NCI-H128 (cell line): ENCODE data around the gene IRF3.

ENCODE experiments used
- DNase-seq: peaks from one replicate; lab custom pipeline; 2025; ENCODE audit not compliant: unreplicated experiment; lab: John Stamatoyannopoulos, UW

IRF3 gene, protein sequence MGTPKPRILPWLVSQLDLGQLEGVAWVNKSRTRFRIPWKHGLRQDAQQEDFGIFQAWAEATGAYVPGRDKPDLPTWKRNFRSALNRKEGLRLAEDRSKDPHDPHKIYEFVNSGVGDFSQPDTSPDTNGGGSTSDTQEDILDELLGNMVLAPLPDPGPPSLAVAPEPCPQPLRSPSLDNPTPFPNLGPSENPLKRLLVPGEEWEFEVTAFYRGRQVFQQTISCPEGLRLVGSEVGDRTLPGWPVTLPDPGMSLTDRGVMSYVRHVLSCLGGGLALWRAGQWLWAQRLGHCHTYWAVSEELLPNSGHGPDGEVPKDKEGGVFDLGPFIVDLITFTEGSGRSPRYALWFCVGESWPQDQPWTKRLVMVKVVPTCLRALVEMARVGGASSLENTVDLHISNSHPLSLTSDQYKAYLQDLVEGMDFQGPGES

DNA sequence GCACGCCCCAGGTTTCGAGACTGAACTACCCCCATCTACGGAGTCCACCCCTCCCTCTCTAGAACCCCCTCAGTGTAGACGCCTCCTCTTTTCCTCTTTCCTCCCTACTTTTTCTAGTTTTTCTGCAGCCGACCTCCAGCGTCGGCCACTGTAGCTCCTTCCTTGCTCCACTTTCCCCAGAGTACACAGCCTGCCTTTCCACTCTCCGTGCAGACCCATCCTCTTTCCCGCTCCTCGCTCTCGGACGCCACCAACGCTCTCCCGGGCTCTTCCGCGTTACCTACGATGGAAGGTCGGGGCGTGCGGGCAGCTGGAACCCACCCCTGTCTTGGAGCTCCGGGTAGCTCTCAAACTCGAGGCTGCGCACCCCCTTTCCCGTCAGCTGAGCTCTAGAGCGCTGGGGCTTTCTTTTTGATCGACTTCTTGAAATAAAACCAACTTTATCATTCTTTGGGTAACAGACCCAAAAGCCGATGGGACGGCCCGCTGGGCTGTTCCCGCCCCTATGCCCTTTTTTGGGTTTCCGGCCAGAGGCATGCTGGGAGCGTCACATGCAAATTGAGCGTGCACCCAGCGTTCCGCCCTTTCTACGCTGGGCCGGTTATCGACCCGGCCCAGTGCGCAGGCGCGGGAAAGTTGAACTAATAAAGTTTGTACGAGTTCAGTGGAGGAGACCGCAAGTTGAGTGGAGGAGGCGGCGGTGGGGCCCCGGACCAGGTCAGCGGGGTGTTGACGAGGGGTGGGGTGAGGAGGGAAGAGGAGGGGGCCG is at the start of gene IRF3, which contains the start of gene BCL2L12:
IRF3 (minus strand) TSS at position 507 of the 769 bp plus-strand sequence. CDS start 1,019 bp downstream, outside the sequence.
BCL2L12 (plus strand) TSS at position 583 of the 769 bp plus-strand sequence. CDS start 760 bp downstream, outside the sequence.
- peak; percentile 85 for DNase-seq

DNA sequence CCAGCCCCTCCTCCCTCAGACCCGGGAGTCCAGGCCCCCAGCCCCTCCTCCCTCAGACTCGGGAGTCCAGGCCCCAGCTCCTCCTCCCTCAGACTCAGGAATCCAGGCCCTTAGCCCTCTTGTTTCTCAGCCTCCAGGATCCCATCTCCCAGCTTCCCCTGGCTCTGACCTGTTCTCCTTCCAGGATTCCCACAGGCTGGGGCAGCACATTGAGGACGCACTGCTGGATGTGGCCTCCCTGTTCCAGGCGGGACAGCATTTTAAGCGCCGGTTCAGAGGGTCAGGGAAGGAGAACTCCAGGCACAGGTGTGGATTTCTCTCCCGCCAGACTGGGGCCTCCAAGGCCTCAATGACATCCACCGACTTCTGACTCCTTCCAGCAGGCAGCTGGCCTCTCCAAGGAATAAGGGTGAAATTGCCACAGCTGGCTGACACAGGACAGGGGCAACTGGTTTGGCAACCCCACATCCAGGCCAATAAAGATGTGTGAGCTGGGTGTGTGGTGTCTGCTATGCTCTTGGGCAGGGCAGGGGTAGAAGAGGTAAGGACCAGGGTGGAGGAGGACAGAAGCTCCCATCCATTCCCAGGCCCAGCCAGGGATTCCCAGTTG is 47.7 kb upstream of the IRF3 start:
- DNase-seq: no peak

DNA sequence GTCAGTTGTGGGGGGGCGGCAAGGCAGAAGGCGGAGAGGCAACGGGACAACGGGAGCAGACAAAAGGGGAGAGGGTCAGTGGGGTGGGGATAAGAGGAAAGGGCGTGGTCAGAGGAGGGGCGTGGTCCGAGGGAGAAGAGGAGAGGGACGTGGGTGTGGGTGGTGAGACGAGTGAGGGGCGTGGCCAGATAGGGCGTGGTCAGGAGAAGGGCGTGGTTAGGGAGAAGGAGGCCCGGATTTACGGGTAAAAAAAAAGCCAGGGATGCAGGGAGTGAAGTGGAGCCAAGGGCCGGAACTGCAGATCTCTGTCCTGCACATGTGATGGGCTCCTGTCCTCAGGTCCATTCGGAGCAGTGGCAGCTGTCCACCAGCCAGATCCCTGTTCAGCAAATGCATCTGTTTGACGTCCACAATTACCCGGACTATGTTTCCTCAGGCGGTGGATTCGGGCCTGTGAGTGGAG is 46.8 kb upstream of the IRF3 start:
- DNase-seq: no peak

DNA sequence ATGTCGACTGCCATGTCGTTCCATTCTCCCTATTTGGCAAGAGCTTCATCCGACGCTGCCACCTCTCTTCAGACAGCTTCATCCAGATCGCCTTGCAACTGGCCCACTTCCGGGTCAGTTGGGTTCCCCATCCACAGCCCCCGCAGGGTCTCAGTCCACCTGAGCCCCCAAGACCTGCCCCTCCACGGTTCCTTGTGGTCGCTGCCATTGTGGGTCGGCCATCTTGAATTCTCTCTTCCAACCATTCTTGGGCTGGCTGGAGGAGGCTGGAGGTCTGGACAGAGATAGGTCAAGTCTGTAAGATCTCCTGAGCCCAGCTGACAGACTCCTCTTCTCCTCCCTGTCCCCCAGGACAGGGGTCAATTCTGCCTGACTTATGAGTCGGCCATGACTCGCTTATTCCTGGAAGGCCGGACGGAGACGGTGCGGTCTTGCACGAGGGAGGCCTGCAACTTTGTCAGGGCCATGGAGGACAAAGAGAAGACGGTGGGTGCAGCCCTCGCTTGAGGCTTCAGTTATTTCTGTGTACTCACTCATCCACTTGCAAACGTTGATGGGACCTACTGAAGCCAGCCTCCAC is 44.8 kb upstream of the IRF3 start:
- no peak for DNase-seq

DNA sequence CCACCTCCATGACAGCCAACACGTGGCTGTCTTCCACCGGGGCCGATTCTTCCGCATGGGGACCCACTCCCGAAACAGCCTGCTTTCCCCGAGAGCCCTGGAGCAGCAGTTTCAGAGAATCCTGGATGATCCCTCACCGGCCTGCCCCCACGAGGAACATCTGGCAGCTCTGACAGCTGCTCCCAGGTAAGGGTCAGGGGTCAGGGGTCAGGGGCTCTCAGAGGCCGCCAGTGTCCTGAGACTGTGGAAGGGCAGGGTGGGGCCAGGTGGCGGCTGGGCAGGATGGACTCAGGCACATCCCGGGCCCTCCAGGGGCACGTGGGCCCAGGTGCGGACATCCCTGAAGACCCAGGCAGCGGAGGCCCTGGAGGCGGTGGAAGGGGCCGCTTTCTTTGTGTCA is 40.3 kb upstream of the IRF3 start:
- DNase-seq: no peak

DNA sequence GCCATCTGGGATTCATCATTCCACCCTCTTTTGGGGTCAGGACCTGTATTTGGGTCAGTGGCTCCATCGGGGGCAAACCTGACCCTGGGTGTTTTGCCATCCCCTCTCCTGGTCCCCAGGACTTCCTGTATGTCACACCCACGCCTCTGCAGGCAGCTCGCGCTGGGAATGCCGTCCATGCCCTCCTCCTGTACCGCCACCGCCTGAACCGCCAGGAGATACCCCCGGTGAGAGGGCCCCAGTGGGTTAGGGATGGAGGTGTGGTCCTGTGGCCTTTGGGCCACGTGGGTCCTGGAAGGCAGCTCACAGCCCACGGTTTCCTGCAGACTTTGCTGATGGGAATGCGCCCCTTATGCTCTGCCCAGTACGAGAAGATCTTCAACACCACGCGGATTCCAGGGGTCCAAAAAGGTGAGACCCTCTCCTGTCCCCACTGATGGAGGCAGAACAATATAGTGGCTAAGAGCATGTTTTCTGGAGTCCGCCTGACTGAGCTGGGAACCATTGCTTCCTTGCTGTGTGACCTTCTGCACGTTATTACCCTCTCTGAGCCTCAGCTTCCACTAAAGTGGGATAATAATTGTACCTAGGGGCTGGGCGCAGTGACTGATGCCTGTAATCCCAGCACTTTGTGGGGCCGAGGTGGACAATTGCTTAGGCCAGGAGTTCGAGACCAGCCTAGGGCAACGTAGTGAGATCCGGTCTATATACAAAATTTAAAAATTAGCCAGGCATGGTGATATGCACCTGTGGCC is 39.4 kb upstream of the IRF3 start:
- DNase-seq: no peak

DNA sequence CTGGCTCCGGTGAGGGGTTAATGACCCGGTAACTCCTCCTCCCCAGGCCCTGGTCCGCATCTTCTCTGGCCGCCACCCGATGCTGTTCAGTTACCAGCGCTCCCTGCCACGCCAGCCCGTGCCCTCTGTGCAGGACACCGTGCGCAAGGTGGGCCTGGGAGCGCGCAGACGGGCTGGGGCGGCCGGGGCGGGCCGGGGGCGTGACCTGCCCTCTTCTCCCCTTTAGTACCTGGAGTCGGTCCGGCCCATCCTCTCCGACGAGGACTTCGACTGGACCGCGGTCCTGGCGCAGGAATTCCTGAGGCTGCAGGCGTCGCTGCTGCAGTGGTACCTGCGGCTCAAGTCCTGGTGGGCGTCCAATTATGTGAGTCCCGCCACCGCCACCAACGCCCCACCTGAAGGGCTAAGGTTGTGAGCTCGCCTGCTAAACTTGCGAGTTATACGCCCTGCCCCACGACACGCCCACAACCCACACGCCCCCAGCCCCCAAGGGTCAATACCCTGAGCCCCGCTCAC is 35.7 kb upstream of the IRF3 start:
- DNase-seq: no peak

DNA sequence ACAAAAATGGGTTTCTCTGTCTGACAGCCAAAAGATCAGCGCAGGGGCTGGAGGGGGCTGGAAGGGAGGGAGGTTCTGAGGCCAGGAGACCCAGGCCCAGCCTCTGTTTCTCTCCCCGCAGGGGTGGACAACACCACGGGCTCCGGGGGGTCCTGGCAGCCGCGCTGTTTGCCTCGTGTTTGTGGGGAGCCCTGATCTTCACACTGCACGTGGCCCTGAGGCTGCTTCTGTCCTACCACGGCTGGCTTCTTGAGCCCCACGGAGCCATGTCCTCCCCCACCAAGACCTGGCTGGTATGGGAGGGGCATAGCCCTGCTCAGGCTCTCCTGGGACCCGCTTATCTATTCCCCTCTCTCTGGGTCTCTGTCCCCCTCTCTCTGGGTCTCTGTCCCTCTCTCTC is 34.9 kb upstream of the IRF3 start:
- no peak for DNase-seq

DNA sequence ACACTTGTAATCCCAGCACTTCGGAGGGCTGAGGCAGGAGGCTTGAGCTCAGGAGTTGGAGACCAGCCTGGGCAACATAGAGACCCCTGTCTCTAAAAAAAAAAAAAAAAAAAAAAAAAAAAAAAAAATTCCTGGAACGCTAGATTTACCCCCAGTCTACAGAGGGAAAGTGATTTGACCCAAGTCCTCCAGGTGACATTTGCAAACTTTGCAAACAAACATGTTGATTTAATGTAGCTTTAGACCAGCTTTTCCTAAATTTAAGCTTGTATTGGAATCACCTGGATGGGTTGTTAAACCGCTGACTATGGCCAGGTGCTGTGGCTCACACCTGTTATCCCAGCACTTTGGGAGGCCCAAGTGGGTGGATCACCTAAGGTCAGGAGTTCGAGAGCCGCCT is 33.7 kb upstream of the IRF3 start:
- DNase-seq: no peak

DNA sequence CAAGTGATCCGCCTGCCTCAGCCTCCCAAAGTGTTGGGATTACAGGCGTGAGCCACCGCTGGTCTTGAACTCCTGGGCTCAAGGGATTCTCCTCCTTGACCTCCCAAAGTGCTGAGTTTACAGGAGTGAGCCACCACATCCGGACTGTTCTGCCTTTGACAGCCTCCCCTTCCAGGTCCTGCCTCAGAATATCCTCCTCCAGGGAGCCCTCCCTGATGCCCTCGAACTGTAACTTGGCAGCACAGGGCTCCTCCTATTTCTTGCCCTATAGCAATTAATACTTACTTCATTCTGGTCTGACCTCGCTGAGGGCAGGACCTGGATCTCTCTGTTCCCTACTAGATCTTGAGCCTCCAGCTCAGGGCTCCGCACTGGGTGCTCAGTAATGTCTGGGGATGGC is 31.2 kb upstream of the IRF3 start:
- DNase-seq: no peak

DNA sequence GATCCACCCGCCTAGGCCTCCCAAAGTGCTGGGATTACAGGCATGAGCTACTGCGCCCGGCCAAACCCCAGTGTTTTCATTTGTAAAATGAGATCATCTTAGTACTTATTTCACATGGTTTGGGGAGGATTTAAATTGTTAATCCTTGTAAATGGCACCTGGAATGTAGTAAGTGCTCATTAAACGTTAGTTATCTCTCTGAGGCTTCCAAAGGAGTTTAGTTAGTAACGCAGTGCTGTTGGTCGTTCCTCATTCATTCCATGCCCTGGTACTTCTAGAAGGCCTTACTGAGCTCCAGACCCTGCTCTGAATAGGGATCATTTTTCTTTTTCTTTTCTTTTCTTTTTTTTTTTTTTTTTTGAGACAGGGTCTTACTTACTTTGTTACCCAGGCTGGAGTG is 30.5 kb upstream of the IRF3 start:
- no peak for DNase-seq

DNA sequence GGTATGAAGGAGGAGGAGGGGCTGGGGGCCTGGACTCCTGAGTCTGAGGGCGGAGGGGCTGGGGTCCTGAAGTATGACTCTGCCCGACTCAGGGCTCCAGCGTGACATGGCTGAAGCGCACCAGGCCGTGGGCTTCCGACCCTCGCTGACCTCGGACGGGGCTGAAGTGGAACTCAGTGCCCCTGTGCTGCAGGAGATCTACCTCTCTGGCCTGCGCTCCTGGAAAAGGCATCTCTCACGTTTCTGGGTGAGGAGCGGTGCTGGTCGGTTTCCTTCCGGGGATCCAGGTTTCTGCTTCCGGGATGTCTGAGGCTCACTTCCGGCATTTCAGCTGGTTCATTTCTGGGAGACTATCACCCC is 26.5 kb upstream of the IRF3 start:
- DNase-seq: no peak

DNA sequence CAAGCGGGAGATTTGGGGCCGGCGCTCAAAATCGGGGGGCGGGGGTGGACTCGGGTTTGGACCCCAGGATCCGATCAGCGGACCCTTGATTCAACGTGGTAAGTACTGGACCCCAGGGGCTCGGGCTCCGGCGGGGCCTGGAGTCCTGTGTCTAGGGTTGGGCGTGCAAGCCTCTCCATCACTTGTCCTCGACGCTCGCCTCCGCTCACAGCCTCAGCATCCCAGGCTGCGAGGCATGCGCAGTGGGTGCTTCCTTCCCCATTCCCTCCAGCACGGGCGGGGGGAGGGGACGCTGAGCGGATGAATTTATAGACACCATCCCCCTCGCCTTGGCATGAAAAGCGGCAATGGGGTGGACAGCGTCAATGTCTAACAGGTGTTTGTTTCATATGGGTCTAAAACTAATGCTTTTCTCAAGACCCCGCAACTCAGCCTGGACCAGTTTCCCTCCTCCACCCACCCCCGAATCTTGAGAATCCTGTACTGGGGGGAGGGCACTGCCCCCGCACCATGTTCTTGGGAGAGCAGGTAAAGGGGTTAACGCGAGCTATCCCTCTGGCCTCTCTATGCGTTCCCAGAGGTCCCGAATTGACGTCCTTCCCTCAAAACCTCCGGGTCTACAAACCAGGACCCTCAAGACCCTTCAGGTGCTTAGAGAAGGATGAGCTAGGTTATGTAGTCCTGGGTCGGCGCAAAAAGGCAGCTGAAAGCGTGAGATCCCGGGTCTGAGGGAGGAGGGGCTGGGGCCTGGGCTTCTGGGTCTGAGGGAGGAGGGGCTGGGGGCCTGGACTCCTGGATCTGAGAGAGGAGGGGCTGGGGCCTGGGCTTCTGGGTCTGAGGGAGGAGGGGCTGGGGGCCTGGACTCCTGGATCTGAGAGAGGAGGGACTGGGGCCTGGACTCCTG is 25.8 kb upstream of the IRF3 start:
- DNase-seq: peak; percentile 66

DNA sequence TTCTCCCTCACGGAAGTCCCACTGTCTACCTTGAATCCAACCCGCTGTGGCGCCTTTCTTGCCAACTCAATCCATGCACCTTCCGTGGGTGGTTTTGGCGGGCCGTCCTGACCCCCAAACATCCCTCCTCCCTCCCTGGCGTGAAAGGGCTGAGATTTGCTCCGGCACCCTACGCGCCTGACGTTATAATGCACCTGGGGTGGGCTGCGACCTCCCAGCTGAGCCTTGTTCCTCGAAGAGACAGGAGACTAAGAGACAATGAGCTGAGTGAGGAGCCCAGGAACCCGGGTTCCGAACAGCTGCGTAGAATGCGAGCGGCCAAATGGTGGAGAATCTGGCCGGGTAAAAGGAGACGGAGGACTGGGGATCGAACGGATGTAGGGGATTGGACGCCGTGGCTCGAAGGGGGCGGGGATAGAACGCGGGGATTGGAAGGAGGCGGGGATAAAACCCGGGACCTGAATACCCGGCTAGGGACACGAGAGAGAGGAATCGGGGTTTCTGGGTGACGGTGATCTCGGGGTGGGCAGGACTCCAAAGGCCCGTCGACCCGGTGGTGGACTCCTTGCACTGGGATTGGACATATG is 25.1 kb upstream of the IRF3 start, which contains the start of gene CPT1C:
CPT1C (plus strand) TSS at position 461 of the 587 bp plus-strand sequence. CDS start 1,137 bp downstream, outside the sequence.
- DNase-seq: peak; percentile 87

DNA sequence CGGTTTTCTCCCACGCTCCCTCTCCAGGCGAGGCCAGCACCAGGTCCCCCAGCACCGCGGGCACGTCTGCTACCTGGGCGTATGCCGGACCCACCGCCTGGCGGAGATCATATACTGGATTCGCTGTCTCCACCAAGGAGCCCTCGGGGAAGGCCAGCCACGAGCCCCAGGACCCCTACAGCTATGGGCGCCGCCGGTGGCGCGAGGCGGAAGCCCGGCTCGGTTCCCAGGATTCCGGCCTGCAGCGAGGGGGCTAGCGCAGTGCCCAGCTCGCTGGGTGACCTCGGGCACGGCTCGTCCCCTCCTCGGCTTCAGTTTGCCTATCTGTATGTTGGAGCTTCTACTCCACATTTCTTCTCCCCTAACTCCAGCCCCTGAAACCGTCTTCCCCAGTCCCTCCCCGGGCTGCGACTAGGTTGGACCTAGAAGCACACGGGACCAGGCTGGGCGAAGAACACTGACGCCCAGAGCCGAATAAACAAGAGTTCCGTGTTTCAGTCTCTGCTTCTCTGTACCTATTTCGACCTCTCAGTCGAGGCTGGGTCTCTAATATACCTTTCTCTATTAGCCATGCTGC is 24.5 kb upstream of the IRF3 start:
- no peak for DNase-seq

DNA sequence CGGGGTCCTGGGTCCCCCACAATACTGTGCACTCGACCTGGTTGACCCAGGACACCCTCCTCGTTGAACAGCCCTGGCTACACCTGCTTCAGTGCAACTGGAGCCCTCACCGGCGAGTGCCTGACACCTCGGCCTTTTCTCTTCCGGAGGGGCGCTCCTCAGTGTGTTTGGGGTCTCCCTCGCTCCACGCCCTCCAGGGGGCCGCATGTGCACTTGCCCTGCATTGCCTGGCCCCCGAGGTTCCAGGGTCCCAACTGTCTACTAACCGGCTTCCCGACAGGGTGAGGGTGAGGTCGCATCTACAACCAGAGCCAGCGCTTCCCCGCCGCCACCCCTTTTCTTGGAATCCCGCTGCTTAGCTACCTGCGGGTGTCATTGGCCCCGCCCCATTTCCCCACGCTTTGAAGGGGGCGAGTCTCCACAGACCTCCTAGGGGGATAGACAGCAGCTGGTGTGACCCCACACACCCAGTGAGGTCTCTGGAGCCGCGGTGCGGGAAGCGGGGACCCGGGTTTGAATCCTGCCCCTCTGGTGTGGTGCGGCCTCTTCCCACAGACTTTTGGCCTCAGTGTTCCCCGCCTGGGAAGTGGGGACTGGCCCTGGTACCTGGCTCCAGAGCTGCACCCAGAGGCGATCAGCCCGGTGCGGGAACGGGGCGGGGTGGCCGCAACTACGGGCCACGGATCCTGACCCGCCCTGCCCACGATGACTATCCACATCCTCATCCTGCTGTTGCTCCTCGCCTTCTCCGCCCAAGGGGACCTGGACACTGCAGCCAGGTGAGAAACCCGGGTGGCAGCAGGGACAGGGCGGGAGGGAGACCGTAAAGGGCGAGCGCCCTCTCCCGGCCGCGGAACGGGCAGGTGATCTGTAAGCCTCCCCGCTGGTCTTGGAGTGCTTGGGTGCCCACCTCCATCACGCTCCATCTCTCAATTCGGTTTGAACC is 23.7 kb upstream of the IRF3 start, which contains the start of gene ADM5:
ADM5 (plus strand) TSS at position 462 of the 946 bp plus-strand sequence; CDS start at position 706, 244 bp downstream.
- DNase-seq: peak; percentile 66

DNA sequence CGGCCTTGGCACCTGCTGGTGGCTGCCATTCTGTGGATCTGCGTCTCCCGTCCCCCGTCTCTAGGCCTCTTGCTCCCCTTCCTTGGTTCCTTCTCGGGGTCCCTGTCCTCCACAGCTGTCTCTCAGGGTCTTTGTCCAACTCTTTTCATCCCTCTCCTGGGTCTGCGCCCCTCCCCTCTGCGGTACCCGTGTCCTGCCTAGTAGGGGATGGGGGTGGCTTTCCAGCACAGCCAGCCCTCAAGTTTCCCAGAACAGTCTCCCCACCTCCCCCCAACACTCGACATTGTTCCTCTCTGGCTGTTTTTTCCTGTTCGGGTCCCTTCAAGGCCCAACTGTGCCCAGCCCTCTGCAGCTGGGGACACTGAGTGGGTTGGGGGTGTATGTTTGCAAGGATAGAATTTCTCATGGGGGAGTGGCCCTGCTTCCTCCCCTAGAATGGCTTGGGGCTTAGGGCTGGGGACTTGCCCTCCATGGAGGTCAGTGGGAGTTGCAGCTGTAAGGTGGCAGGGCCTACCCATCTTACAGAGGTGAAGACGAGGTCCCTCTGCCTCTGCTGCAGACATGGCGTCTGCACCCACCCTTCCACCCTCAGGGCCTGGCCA is 23.0 kb upstream of the IRF3 start:
- no peak for DNase-seq
